Measurements from ENCODE around the gene UBE2U. TPM values are rescaled to one million over a fixed set of nuclear protein-coding genes. Genes with fewer than 3 reads are reported as not detected.
"Not testable (repeated sequence)": the region's sequence is repeated elsewhere in the genome, so short reads cannot be mapped to it uniquely, and the experiment has no call there.

UBE2U gene
- total RNA-seq, 1 donor from 2014 or later, result not detected

DNA sequence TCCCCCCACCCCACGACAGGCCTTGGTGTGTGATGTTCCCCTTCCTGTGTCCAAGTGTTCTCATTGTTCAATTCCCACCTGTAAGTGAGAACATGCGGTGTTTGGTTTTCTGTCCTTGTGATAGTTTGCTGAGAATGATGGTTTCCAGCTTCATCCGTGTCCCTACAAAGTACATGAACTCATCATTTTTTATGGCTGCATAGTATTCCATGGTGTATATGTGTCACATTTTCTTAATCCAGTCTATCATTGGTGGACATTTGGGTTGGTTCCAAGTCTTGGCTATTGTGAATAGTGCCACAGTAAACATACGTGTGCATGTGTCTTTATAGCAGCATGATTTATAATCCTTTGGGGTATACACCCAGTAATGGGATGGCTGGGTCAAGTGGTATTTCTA, 36.1 kb downstream of the UBE2U start:
- not testable (repeated sequence) for DNase-seq (ENCODE audit: low spot score)

DNA sequence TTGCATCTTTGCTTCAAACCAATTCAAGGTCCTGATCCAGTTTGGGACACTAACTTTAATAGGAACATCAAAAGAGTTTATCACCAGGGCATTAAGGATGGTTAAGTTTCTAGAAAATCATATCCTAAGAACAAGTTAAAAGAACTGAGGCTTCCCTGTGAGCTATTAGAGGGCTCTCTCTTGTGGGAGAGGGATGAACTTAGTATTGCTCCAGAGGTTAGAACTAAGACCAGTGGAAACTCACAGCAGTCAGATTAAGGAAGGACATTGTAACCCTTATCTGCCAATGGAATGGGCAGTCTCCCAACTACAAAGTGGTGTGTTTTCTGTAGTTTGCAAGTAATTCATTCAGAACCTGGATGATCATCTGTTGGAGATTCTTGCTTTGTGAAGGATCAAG, 36.8 kb downstream of the UBE2U start:
- no peak for DNase-seq (ENCODE audit: low spot score)

DNA sequence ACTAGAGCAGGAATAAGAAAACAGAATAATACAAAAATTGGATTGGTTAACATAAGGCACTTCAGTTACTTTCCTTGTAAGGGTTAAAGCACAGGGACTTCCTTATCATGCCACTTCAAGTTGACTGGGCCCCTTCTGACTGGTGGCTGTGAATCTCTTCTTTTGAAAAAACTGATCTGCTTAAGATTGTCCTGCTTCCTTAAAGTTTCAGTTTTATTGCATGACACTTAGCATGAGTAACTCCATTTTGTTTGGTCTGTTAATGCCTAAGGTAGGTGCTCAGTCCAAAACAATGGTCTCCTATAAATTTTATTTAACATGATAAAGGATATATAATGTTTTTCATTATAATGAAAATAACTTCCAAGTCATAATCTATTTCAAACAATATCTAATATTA, 37.6 kb downstream of the UBE2U start:
- DNase-seq (ENCODE audit: low spot score), result no peak

DNA sequence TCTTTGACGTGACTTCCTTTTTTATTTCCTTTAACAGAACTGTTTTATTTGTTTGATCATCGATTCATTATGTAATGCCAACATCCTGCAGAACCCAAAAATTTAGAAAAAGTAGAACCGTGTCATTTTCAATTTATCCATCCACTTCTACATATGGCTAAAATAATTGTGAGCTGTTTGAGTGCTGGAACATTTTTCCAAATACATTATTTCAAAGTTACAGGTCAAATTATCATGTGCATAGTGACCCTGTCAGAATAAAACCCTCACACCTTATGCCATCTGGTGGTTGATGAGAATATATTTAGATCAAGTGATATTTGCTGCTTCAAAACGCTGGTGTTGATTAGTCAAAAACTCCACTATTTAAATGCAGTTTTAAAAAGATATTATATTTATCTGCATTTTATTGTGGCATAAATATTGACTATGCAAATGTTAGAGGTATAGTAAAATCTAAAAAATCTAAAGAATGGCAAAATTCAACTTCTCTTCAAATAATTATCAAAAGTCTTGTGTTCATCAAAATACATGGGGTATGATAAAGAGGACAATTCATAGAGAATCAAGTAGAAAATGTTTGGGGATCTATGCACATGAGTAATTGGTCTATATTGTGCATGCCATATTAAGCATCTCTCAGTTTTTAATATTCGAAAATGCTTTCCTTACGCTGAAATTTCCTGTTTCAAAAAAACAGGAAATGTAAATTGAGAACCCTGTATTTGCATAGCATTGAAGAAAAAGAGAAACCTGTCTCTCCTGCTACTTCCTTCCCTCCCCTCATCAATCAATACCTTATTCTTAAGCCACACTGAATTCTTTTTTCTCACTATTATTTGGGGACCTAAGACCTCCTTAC, 39.7 kb downstream of the UBE2U start:
- DNase-seq (ENCODE audit: low spot score), result no peak

DNA sequence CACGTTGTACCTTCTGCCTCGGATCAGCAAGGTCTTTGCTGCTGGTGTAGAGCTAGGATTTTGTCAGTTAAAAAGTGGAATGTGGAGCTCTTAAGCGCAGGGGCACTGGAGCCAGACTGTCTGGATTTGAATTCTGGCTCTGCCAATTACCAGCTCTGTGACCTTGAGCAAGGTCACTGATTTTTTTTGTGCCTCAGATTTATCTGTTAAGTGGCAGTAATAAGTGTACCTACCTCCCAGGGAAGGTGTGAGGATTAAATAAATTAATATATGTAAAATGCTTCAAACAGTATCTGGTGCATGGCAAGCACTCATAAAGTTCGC, 40.3 kb downstream of the UBE2U start:
- no peak for DNase-seq (ENCODE audit: low spot score)

DNA sequence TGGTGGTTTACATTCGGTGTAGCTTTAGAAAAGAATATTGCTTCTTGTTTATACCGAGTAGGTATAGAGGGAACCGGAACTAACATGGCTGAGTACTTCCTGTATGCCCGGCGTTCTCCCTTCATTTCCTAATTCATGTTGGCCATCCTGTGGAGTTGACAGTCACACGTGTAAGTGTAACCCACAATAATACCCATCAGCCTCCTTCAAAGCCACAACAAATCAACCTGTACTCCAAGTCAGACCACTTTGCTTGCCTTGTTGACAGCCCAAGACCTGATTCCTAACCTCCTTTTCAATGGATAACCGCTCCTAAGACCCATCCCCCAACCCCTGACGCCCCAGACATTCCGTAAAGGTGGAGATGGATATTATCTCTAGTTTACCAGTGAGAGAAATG, 42.1 kb downstream of the UBE2U start:
- DNase-seq (ENCODE audit: low spot score), result no peak

DNA sequence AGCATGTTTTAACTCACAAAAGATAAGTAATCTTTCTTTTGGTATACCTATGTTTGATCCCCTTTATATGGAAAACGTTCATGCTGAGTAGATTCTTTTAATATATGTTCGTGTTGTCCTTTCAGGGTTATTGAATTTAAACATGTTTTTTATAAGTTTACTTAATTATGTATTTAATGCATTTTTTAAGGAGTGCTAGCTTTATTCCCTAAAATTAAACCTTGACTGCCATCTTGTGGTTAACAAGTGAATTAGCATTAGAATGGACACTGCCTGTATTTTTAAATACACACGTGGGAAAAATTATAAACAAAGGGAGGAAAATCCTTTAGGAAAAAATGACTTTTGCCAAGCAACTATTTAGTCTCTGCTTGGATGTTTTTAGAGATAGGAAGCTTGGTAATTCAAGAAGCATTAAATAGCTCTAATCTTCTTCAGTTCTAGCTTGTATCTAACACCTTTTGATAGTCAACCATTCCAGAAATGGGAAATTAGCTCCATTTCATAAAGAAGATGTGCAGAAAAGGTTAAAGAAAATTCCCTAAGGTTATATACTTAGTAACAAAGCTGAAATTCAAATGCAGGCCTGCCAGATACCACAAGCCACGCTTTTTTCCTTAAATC, 43.0 kb downstream of the UBE2U start:
- no peak for DNase-seq (ENCODE audit: low spot score)

DNA sequence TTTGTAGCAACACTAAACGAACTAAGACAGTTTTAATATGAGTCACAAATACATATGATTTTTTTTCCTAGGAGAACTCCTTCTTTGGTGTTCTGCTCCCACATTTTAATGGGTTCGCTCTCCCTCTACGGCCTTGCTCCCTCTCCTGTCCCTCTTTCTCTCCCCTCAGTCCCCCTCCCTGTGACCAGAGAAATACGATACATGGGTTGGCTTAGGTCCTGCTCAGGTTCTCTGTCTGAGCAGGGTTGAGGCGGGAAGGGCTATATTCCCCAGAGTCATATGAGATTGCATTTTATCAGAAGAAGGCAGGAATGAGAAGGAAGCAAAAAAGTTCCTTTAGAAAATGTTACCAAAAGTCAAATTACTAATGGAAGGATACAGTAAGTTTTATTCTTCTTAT, 44.6 kb downstream of the UBE2U start:
- DNase-seq (ENCODE audit: low spot score), result no peak

DNA sequence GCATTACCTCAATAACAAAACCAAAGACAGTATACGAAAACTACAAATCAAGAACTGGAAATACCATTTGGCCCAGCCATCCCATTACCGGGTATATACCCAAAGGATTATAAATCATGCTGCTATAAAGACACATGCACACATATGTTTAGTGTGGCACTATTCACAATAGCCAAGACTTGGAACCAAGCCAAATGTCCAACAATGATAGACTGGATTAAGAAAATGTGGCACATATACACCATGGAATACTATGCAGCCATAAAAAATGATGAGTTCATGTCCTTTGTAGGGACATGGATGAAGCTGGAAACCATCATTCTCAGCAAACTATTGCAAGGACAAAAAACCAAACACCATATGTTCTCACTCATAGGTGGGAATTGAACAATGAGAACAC, 47.0 kb downstream of the UBE2U start:
- DNase-seq (ENCODE audit: low spot score), result not testable (repeated sequence)

DNA sequence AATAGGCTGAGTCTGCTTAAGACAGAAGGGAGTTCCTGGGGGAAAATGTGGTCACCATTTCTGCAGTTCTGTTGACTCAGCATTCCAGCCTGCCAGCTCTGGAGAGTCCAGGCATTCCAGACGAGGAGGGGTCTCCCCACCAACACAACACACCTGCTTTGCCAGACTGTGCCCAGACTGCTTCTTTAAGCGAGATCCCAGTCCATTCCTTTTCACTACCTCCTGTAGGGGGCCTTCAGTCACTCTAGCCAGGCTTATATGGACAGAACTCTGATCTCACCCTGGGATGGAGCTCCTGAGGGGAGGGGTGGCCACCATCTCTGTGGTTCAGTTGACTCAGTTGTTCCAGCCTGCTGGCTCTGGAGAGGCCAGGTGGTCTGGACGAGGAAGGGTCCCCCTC, 48.5 kb downstream of the UBE2U start:
- DNase-seq (ENCODE audit: low spot score), result no peak

DNA sequence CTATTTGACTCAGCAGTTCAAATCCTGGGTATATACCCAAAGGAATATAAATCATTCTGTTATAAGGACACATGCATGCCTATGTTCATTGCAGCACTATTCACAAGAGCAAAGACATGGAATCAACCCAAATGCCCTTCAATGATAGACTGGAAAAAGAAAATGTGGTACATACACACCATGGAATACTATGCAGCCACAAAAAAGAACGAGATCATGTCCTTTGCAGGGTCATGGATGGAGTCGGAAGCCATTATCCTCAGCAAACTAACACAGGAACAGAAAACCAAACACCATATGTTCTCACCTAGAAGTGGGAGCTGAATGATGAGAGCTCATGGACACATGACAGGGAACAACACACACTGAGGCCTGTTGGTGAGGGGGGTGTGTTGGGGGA, 53.8 kb downstream of the UBE2U start:
- DNase-seq (ENCODE audit: low spot score), result not testable (repeated sequence)

DNA sequence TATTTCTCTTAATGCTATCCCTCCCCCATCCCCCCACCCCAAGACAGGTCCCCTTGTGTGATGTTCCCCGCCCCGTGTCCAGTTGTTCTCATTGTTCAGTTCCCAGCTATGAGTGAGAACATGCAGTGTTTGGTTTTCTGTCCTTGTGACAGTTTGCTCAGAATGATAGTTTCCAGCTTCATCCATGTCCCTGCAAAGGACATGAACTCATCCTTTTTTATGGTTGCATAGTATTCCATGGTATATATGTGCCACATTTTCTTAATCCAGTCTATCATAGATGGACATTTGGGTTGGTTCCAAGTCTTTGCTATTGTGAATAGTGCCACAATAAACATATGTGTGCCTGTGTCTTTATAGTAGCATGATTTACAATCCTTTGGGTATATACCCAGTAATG, 55.0 kb downstream of the UBE2U start:
- DNase-seq (ENCODE audit: low spot score), result not testable (repeated sequence)

DNA sequence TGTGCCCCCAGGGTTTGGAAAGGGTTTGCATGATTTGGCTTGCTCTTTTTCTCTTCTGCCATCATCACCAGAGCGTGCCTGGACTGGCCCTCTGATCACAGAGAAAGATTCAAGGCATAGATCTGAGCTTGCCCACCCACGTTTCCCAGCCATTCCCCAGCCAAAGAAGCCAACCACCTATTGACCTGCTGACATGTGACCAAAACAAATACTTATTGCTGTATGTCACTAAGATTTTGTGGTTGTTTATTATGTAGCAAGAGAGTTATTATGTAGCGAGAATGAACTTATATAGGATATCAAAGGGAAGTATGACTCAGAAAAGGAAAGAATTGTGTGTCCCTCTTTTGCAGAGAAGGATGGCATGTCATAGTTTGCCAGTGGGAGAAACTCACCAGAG, 59.9 kb downstream of the UBE2U start:
- no peak for DNase-seq (ENCODE audit: low spot score)

DNA sequence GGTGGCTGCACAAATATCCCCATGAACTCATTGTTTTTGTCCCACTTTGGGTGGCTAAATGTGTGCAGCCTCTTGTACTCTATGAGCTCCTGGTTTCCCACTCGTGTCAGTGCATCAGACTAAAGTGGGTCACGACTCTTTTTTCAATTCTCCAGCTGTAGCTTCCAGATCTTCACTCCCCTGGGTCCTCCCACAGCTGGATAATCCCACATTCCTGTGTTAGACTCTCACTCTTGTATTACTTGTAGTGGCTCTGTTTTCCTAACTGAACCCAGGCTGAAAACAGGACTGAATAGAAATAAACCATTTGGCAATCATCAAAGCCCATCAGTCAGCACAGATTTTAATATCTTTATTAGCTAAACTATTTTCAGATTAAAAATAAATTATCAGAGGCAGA, 60.4 kb downstream of the UBE2U start:
- no peak for DNase-seq (ENCODE audit: low spot score)

DNA sequence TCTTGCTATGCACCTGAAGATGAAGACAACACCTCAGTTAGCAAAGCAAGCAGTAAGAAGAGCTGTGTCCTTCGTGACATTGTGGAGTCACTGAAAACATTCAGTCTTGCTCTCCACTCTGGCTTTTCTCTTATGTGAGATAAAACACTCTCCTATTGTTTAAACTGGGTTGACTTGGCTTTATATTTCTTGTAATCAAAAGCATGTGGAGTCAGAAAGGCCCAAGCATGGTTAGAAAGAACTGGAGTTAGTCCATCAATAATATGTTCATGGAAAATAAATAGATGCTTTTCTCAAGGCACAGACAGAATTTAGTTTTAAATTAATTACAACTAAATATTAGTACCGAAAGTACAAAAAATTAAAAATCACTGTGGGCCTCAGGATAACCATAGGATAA, 61.7 kb downstream of the UBE2U start:
- no peak for DNase-seq (ENCODE audit: low spot score)

DNA sequence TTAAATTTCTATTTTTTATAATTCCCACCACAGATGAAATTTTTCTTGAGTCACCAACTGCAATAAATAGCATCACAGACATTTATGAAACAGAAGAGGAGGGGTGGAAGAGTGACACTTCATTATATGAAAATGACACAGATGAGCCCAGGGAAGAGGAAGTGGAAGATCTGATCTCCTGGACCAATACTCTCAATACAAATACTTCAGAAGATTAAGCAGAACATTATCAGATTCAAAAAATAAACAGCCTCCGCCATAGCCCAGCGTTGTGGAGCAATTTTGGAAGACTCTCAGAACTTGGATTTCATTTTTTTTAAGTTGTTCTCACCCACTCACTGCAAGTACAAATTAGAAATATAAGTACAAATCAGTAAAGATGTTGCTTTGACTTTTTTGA, 63.6 kb downstream of the UBE2U start:
- no peak for DNase-seq (ENCODE audit: low spot score)

DNA sequence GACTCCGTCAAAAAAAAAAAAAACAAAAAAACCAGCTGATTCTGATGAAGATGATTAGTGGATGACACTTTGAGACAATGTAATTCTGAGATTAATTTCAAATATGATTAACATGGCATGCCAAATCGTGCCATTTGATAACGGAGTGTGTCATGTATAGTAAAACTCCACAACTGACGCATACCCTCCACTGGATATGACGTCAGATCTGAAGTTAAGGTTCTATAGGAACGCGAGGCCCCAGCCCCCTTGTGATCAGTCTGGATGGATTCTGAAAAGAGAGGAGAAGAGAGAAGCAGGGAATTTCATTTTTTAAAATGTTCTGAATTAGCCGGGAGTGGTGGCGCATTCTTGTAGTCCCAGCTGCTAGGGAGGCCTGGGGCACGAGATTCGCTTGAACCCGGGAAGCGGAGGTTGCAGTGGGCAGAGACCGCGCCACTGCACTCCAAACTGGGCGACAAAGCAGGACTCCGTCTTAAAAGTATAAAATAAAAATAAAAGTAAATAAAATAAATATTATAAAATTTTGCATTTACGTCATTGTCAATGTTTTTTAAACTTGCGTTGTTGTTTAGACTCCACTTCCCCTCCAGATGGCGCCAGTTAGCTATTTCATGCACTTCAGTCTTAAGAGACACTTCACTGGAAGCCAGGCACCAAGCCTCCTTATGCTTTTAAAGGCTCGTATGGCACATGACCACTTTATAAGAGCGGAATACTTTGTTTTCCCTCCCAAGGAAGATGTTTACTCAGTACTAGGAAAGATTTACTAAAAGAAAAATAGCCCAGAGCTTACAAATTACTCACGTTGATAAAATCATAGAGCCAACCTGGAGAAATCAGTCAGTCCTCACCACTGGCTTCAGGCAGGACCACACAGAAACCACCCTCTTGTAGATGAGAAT, 65.5 kb downstream of the UBE2U start:
- DNase-seq (ENCODE audit: low spot score), result peak; percentile 73

DNA sequence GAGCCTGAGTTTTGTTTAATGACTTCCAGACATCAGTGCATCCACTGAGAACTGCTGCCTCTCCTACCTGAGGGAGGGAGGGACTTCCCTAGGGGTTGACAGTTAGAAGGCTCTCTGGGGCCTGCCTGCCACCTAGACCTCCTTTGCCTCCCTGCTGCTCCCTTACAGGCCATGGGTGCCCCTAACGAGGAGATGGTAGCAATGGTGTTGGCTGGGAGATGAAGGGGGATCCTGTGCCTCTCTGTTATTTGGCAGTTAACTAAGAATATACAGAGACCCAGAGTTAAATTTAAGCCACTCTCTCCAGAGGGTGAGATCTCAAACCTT, 66.1 kb downstream of the UBE2U start:
- no peak for DNase-seq (ENCODE audit: low spot score)

DNA sequence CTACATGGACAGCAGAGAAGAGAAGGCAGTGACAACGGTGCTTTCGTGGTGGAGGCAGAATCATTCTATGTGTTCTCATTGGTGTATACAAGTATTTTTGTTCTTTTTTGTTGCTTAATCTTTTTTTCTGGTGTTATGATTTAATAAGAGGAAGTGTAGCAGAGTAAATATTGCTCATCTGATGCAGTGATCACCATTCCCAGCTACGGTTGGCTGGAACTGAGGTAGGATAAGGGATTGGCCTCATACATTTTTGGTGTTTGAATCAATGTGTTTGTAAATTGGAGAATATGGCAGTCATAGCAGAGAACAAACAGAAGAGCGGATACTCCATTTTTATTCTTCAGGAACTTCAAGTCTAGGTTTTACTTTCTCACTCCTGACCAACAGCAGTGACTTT, 76.6 kb downstream of the UBE2U start:
- DNase-seq (ENCODE audit: low spot score), result no peak

DNA sequence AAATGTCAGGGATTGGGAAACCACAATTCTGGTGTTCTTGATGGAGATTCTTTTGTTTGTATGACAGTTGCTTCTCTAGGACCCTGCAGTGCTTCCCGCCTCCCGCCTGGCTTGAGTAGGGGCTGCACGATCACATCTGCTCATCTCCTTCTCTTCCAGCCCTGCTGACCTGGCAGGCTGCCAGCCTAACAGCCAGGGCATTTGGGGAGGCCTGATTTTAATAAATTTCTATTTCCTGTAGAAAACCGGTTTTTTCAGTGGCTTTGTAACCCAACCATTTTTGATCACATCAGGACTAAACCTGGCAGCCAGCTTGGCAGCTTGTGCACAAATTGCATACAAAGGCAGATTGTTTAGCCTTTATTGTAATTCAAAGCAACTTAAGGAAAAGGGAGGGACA, 78.9 kb downstream of the UBE2U start:
- DNase-seq (ENCODE audit: low spot score), result no peak

DNA sequence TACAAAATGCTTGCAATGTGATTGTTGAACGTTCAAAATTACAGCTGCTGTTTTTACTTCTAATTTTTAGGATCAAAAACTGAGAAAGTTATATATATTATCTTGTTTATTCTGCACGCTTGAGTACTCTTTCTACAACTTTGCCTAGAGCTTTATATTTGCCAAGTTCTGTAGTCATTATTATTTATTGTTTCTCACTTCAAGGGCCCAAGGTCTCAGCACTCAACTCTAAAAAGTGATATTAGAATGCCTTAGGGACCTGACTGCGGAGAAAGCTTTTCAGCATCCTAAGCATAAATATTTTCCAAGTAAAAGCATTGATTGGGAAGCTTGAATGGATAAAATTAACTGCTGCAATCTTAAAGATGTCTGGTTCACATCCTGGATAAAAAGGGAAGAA, 83.6 kb downstream of the UBE2U start:
- DNase-seq (ENCODE audit: low spot score), result no peak

DNA sequence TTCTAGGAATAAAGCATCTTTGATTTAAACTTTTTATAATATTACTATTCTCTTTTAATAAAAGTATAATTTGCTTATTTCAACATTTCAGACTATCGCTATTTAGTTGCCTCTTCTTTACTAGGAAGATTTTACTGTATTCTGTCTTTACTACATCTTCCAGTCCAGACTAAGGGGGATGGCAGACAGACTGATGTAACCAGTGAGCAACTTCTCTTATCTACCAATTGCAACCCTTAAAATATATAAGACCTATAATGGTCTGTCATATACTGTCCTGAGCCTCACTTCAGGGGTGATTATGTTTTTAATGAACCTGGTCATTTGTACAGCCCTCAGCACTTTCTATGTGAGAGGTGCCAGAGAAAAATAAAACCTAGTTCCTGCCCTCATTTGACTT, 87.0 kb downstream of the UBE2U start:
- no peak for DNase-seq (ENCODE audit: low spot score)

DNA sequence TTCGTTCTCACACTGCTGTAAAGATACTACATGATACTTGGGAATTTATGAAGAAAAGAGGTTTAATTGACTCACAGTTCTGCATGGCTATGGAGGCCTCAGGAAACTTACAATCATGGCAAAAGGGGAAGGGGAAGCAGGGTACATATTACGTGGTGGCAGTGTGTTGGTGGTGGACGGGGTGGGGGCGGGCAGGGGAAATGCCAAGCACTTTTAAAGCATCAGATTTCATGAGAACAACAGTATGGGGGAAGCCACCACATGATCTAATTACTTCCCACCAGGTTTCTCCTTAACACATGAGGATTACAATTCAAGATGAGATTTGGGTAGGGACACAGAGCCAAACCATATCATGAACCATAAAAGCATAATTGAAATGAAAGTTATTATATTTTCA, 88.5 kb downstream of the UBE2U start:
- no peak for DNase-seq (ENCODE audit: low spot score)

Data from mucosa of gallbladder (tissue), 1 donor.